Sigmoid colon (tissue), 7 donors: Measurements from ENCODE around the gene FYB1. TPM values are rescaled to one million over a fixed set of nuclear protein-coding genes. Genes with fewer than 3 reads are reported as not detected.

Experiments
- DNase-seq: peaks from one replicate; pipeline ENCODE4 v3.0.0-alpha.2; 2019
- H3K27ac ChIP-seq, 4 donors: fragments of 200-600 bp; sonication (generic); one replicate each; pipeline ENCODE4 v1.5.1; 2016 to 2019; ENCODE audit warnings: mild to moderate bottlenecking in 1 of 4
- H3K27me3 ChIP-seq, 3 donors: fragments of 200-600 bp; sonication (generic); one replicate each; pipeline ENCODE4 v1.5.1; 2019; ENCODE audit warnings: mild to moderate bottlenecking in 1 of 3
- H3K36me3 ChIP-seq, 4 donors: fragments of 200-600 bp; sonication (generic); one replicate each; pipeline ENCODE4 v1.5.1; 2016 to 2019
- H3K4me1 ChIP-seq, 4 donors: fragments of 200-600 bp; sonication (generic); one replicate each; pipeline ENCODE4 v1.5.1; 2017 to 2019
- H3K4me3 ChIP-seq, 4 donors: fragments of 200-600 bp; sonication (generic); one replicate each; pipeline ENCODE4 v1.5.1; 2017 to 2019; ENCODE audit warnings: mild to moderate bottlenecking in 2 of 4, moderate library complexity in 1 of 4
- H3K9me3 ChIP-seq, 4 donors: fragments of 200-600 bp in 3 of 4; sonication (generic) in 3 of 4; one replicate each; pipeline versions ENCODE4 v1.5.1 to v1.6.1; 2013 to 2019
- CTCF ChIP-seq, 4 experiments: fragments of 450-650 bp in 3 of 4; fragments of 200-600 bp in 1 of 4; IDR thresholded peaks; one replicate each; pipeline ENCODE4 v1.5.1; 2016 to 2019; ENCODE audit warnings: antibody characterized with exemption in 4 of 4, mild to moderate bottlenecking in 3 of 4, moderate library complexity in 2 of 4
- EP300 ChIP-seq, 4 donors: sonication (generic); formaldehyde crosslinking; IDR thresholded peaks; one replicate each; pipeline ENCODE4 v1.6.1; 2017; ENCODE audit warnings: antibody characterized with exemption in 4 of 4
- POLR2A ChIP-seq, 2 donors: fragments of 450-650 bp; IDR thresholded peaks; one replicate each; pipeline ENCODE4 v1.6.1; 2016; ENCODE audit warnings: antibody characterized with exemption in 2 of 2, mild to moderate bottlenecking in 2 of 2, moderate library complexity in 2 of 2
- POLR2AphosphoS5 ChIP-seq, 4 donors: sonication (generic); formaldehyde crosslinking; IDR thresholded peaks; one replicate each; pipeline ENCODE4 v1.6.1; 2017; ENCODE audit warnings: antibody characterized with exemption in 4 of 4
- WGBS, 2 donors: extraction: QIAGEN DNeasy Blood & Tissue Kit; methylation state at CpG; one replicate each; pipeline ENCODE4 v1.1.7; 2013; 5-methylcytosine and 5-hydroxymethylcytosine counted together
- intact Hi-C: fragments of 100-400 bp; cut with DNase I; formaldehyde crosslinking; loops from one replicate; pipeline ENCODE4 v1.15.1; 2023
- polyA plus RNA-seq, 3 donors: library from polyadenylated mRNA; stranded (reverse); fragments of 200-250 nt; gene quantifications; one replicate each; pipeline ENCODE4 v1.2.3, GENCODE V29; 2013
- total RNA-seq, 4 donors: library from RNA; depleted of rRNA; stranded (reverse); fragments of >200 nt; gene quantifications; one replicate each; pipeline ENCODE4 v1.1.0, GENCODE V29; 2016
- donor health status: healthy with polysubstance abuse.
- donor health status: Bipolar disorder and iron deficiency.
- donor health status: healthy.

Gene FYB1
- total and polyA plus RNA-seq, 7 donors = 2.8 to 18.2 (median 11.1) TPM

- Histone ChIP-seq H3K4me3 (no peak overlapping the region), H3K36me3 (no peaks in the 10 kb centered on the region), H3K4me1 (peaks cover 0 to 11% (median 1%) of the 10 kb centered on the region in 4 donors), H3K9me3 (no peaks in the 10 kb centered on the region), H3K27me3 (no peaks in the 10 kb centered on the region), H3K27ac (no peak overlapping the region)
- DNase-seq = no peak
- intact Hi-C loops = no loop called here
- 54 to 73% methylated on average over 4 of the region's 4 CpGs for WGBS, 2 donors
- no peak for TF ChIP-seq CTCF (IDR thresholded peaks at IDR 0.05)
- TF ChIP-seq EP300 (IDR thresholded peaks at IDR 0.05) = no peak
- no peak for TF ChIP-seq POLR2A (IDR thresholded peaks at IDR 0.05)
- no peak for TF ChIP-seq POLR2AphosphoS5 (IDR thresholded peaks at IDR 0.05)
These were observed 12.6 kb upstream of the FYB1 start for GRCh38 chr5:39231705-39232525.

- Histone ChIP-seq H3K27ac (no peak overlapping the region), H3K4me1 (peaks cover 0 to 6% (median 2%) of the 10 kb centered on the region in 4 donors), H3K27me3 (no peaks in the 10 kb centered on the region), H3K9me3 (no peaks in the 10 kb centered on the region), H3K4me3 (no peak overlapping the region), H3K36me3 (no peaks in the 10 kb centered on the region)
- intact Hi-C loops = no loop called here
- DNase-seq = no peak
- TF ChIP-seq POLR2A (IDR thresholded peaks at IDR 0.05) = no peak
- no peak for TF ChIP-seq EP300 (IDR thresholded peaks at IDR 0.05)
- TF ChIP-seq POLR2AphosphoS5 (IDR thresholded peaks at IDR 0.05) = no peak
- no peak for TF ChIP-seq CTCF (IDR thresholded peaks at IDR 0.05)
- 78 to 94% methylated on average over 3 of the region's 3 CpGs for WGBS, 2 donors
These were observed 9.2 kb upstream of the FYB1 start for GRCh38 chr5:39228596-39228995.

- Histone ChIP-seq H3K9me3 (no peaks in the 10 kb centered on the region), H3K27me3 (no peaks in the 10 kb centered on the region), H3K27ac (no peak overlapping the region), H3K4me1 (peaks cover 0 to 4% (median 0%) of the 10 kb centered on the region in 4 donors), H3K4me3 (no peak overlapping the region), H3K36me3 (no peaks in the 10 kb centered on the region)
- WGBS, 2 donors = 26 to 82% methylated on average over 1 of the region's 1 CpG
- TF ChIP-seq POLR2A (IDR thresholded peaks at IDR 0.05) = no peak
- no peak for TF ChIP-seq EP300 (IDR thresholded peaks at IDR 0.05)
- TF ChIP-seq POLR2AphosphoS5 (IDR thresholded peaks at IDR 0.05) = no peak
- no peak for TF ChIP-seq CTCF (IDR thresholded peaks at IDR 0.05)
- intact Hi-C loops = no loop called here
- no peak for DNase-seq
These were observed 7.2 kb upstream of the FYB1 start for GRCh38 chr5:39226558-39226957.

GRCh38 chr5:39226100-39226451 is 6.7 kb upstream of the FYB1 start:
- 54 to 73% methylated on average over 3 of the region's 3 CpGs for WGBS, 2 donors
- no peak overlapping the region for H3K27ac ChIP-seq
- H3K4me3 ChIP-seq = no peak overlapping the region
- H3K27me3 ChIP-seq = no peaks in the 10 kb centered on the region
- H3K4me1 ChIP-seq = peaks cover 0 to 4% (median 0%) of the 10 kb centered on the region in 4 donors
- no peak for DNase-seq
- TF ChIP-seq POLR2A (IDR thresholded peaks at IDR 0.05) (no peak), CTCF (IDR thresholded peaks at IDR 0.05) (no peak), EP300 (IDR thresholded peaks at IDR 0.05) (no peak), POLR2AphosphoS5 (IDR thresholded peaks at IDR 0.05) (no peak)
- no peaks in the 10 kb centered on the region for H3K9me3 ChIP-seq
- intact Hi-C loops = no loop called here
- H3K36me3 ChIP-seq = no peaks in the 10 kb centered on the region
